Superior temporal gyrus (tissue), 1 donor: ENCODE results near the gene PCBP2.

Source experiments
- DNase-seq: peaks from one replicate; pipeline ENCODE4 v3.0.0-alpha.2; 2016; ENCODE audit errors: extremely low spot score

Gene PCBP2

GRCh38 chr12:53493610-53494391 lies 41.9 kb downstream of the PCBP2 start:
- DNase-seq = no peak

- no peak for DNase-seq
Observed at GRCh38 chr12:53495903-53496751, 44.2 kb downstream of the PCBP2 start.

- DNase-seq = no peak
Observed at GRCh38 chr12:53496752-53497032, 44.8 kb downstream of the PCBP2 start.

GRCh38 chr12:53497461-53497860 lies 45.6 kb downstream of the PCBP2 start:
- DNase-seq = no peak

DNA sequence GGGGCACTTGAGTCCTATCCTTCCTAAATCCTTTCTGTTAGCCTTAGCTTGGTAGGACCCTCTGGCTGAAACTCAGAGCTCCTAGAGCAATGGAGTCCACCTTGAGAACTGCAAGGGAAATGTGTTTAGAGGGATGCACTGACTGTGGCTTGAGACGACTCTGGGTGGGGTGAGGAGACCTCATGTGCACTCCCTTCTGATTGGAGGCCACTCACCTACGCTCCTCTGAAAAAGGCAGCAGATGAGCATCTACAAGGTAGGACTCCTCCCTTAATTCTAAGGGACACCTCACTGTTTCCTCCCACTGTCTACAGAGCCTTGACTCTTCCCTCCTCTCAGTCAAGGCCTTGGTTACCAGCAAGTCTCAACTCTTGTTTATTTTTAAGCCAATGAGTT lies 46.3 kb downstream of the PCBP2 start:
- DNase-seq = no peak

GRCh38 chr12:53499266-53500141 lies 47.6 kb downstream of the PCBP2 start, which contains the start of gene MAP3K12:
TSS of gene MAP3K12 (minus strand) at chr12:53499458. CDS start at chr12:53487391, 12,067 bp downstream.
- DNase-seq = peak; percentile 76

- no peak for DNase-seq
Observed at GRCh38 chr12:53500142-53500775, 48.4 kb downstream of the PCBP2 start.

DNA sequence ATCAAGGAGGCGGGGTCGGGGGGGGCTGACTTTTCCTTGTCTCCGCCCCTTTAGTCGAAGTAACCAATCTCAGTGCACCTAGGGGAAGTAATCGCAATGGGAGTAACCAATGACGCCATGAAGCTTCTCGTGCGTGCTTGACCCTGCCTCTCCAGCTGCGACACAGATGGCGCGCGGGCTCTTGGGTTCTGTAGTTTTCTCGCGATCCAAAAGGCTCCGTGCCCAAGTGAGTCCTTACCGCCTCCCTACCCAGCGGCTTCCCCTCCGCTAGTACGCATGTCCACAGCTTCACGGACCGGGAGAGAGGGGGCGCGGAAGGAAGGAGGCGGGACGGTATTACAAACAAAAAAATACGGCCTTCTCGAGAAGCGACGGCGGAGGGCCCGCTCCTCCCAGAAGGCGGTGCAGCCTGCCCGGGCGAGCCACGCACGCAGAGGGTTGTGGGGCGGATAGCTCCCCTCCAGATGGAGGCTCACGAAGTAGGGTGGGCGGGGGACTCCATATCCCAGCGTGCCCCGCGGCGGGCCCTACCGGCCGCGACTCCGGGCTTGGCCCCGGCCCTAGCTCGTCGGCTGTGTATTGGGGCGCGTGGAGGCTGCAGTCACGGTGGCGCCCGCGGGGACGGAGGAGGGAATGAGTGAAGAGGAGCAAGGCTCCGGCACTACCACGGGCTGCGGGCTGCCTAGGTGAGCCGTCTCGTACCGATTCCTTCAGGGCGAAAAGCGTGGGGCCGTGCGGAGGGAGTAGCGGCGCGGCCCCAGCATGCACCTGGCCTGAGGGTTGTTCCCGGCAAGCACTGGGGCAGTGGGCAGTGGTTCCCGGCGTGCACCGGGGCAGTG lies 49.1 kb downstream of the PCBP2 start, which contains the start of gene TARBP2:
TARBP2 (plus strand) TSS at position 508 of the 839 bp plus-strand sequence; CDS start at position 634, 126 bp downstream.
- DNase-seq = peak; percentile 100

DNA sequence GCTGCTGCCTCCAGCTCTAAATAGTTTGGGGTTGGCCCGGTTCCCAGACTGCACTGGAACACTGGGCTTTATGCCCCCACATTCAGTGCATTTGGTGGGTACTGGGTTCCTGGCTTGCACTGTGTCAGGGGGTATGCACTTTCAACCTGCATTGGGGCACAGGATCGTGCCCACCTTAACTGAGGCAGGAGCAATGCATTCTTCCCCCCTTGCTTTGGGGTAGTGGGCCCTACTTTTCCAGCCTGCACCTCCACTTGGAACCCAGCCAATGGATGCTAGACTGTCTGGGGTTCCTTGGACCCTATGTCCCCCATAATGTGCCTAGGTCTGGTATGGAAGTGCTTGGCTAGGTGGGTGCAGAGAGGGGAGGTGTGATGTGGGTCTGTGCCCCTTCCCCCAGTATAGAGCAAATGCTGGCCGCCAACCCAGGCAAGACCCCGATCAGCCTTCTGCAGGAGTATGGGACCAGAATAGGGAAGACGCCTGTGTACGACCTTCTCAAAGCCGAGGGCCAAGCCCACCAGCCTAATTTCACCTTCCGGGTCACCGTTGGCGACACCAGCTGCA lies 49.8 kb downstream of the PCBP2 start:
- no peak for DNase-seq

DNA sequence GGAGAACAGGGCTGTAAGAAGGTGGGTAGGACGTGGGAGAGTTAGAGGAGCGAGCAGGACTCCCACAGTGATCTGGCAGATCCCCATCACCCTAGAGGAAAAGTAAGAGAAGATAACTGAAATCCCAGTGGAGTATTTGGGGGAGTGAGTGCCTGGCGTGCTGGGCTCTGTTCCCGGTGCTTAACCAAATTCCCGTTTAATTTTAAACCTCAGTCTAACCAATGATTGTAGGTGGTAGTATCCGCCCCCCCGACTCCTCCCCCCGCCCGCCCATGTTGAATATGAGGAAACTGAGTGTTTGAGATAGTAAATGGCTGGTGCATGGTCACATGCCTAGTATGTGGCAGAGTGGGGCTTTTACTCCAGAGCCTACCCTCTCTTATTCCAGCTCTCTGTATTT lies 50.4 kb downstream of the PCBP2 start:
- DNase-seq = no peak

GRCh38 chr12:53502983-53503728 lies 51.3 kb downstream of the PCBP2 start:
- DNase-seq = no peak

GRCh38 chr12:53504004-53504920 lies 52.4 kb downstream of the PCBP2 start:
- no peak for DNase-seq

DNA sequence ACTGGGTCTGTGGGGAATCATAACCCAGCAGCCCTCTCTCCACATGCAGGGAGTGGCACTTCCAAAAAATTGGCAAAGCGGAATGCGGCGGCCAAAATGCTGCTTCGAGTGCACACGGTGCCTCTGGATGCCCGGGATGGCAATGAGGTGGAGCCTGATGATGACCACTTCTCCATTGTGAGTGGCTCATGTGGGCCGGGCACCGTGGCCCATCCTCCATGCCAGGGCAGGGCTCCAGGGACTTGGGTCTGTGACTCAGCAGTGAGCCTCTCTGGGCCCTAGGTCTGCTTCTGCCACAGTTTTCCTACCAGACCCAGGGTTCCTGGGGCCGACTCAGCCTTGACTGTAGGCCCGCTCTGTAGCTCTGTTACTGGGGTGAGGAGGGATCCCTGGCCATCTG lies 53.2 kb downstream of the PCBP2 start:
- no peak for DNase-seq

- no peak for DNase-seq
Observed at GRCh38 chr12:53505555-53506449, 53.9 kb downstream of the PCBP2 start.

DNA sequence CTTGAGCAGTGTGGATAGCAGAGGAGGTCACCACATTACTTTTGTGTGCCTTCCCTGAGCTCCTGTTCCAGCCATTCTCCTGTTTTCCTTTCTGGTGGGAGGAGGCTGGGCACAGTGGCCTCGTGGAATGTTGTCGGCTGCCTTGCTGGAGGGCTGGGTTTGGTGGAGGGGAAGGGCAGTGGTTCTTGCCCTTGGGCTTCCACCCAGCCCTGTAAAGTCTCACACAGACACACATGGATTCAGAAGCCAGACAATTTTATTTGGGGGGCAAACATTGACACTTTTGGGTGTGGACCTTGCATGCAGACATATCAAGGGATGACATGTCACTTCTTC lies 54.5 kb downstream of the PCBP2 start:
- no peak for DNase-seq

- DNase-seq = no peak
Observed at GRCh38 chr12:53506881-53507602, 55.1 kb downstream of the PCBP2 start, which contains the start of gene NPFF. TSS of gene NPFF (minus strand) at chr12:53507484. CDS start at chr12:53507474, 10 bp downstream.

GRCh38 chr12:53507603-53507885 lies 55.6 kb downstream of the PCBP2 start:
- no peak for DNase-seq
